GM18505 (cell line): ENCODE measurements around the gene IQCC.

ENCODE experiments used
- ATAC-seq: cut with Tn5 transposase; IDR thresholded peaks from one replicate; pipeline ENCODE4 v1.9.1; 2021; ENCODE audit not compliant: unreplicated experiment
- POLR2A ChIP-seq: IDR thresholded peaks from 4 replicates; pipeline ENCODE4 v1.6.1; 2011; ENCODE audit warnings: borderline replicate concordance; ENCODE audit not compliant: insufficient read depth, insufficient read length; ENCODE audit errors: extremely low read depth

Gene IQCC

DNA sequence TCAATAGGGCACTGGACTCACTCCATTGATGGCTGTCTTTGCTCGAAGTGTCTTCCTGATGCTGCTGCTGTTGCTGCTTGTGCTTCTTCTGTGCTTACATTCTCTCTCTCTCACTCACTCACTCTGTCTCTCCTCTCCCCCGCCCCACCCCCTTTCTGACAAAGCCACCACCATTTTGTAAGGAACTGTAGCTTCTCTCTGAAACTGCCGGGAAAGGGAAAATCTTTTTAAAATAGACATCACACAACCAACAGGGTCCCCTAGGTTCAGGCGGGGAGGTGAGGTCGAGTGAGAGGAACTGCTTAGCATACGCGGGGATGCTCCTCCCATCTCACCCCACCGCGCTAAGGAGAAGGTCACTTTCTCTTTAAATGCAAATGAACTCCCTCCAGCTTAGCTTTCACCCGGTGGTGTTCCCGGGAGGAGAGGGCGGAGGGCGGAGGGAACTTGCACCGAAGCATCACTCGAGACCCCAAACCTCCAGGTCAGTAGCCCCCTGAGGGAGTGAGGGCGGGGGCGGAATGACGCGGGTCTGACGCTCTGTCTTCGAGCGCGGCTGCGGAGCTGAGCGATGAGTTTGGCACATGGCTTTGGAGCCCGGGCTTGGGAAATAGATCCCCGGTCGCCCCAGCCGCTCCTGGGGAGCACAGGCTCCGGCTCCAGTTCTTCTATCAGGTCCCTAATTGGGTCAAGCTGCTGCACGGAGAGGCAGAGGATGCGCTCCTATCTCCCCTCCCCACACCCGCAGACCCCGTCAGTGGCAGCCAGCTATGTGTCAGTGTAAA is 5.1 kb upstream of the IQCC start, which contains the start of gene CCDC28B:
Gene CCDC28B, plus strand, starts transcription at position 370 of the 785 bp plus-strand sequence. CDS start 1,341 bp downstream, outside the sequence.
- TF ChIP-seq POLR2A = no peak
- ATAC-seq = no peak

DNA sequence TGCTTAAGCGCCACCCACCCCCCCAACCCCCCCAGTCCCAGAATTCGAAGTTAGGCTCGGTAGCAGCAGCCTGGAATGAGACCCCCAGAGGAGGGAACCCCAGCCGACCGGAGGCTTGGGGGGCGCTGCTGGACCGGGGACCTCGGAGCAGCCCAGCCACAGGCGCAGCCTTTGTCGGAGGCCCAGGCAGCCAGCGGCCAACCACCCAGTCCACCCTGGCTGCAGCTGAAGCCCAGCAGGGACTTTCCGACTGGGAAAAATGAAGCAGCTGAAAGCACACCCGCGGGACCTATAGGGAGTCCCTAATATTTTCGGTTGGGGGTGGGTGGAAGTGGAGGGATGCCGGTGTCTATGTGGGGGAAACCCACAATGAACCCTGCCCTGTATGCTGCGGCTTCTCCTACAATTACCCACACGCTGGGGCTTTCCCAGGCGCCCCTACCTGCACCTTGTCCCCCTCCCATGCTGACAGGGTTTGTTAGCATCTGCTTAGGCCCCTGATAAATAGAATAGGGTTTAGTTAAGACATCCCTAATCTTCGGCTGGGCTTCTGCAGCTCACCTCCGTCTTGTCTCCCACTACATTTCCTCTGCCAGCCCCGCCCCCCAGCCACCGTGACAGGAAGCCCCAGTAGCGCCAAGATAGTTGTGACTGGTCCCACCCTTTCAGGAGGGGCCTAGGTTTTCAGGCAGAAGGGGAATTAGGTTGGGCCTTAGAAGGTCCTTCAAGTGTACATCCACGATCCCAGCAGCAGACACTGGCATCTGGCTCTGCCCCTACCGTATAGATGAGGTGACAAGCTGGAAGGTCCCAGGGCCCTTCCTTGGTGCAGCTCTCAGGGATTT is 4.2 kb upstream of the IQCC start:
- ATAC-seq = peak; percentile 36
- peak; percentile 40 for TF ChIP-seq POLR2A

DNA sequence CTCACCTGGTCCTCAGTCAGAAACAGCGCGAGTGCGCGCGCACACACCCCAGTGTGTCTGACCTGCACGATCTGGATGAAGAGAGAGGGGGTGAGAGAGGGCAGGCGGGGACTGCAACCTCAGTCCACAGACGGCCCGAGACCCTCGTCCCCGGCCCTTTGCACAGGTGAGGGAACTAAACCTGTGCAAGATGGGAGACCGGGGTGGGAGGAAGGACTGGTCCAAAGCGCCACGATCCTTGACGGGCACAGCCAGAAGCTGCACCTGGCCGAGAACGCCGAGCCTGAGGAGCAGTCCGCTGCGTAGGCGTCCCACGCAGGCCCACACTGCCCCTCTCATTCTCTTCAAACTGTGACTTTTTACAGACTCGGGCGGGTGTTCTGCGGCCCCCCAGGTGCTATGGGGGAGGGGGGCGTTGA is 519 bp upstream of the IQCC start:
- TF ChIP-seq POLR2A = no peak
- ATAC-seq = no peak

DNA sequence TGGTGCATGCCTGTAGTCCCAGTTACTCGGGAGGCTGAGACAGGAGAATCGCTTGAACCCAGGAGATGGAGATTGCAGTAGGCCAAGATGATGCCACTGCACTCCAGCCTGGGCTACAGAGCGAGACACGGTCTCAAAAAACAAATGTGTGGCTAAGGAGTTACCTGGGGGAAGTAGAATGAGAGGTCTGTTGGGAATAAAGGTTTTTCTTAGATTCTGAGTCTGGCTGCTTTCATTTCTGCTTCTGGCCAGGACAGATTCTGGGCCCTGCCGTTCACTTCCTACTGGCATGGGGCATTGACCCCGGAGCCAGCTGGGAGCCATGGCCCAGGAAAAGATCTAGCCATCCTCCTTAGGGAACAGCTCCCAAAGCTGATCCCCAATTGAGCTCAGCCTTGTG is 3.0 kb downstream of the IQCC start:
- no peak for ATAC-seq
- TF ChIP-seq POLR2A = no peak

- TF ChIP-seq POLR2A = no peak
- ATAC-seq = no peak
These were observed 3.4 kb downstream of the IQCC start, which contains the start of gene DCDC2B for GRCh38 chr1:32208891-32209328. Gene DCDC2B (plus strand): TSS chr1:32209089. CDS start chr1:32209094, 5 bp downstream.

- TF ChIP-seq POLR2A = no peak
- ATAC-seq = no peak
These were observed 10.4 kb downstream of the IQCC start for GRCh38 chr1:32215629-32216480.

GRCh38 chr1:32216566-32216965 is 11.1 kb downstream of the IQCC start:
- ATAC-seq = no peak
- no peak for TF ChIP-seq POLR2A

DNA sequence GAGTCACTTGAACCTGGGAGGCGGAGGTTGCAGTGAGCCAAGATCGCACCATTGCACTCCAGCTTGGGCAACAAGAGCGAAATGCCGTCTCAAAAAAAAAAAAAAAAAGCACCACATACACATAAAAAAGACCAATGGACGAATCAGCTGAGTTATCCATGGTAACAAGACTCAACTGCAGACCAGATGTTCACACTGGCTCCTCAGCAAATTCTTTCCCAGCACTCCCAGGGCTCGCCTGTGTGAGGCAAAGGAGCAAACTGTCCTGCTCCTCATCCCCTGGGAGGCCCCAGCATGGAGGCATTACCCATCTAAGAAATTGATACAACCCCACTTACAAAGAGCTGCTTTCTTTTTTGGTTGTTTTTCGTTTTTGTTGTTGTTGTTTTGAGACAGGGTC is 13.6 kb downstream of the IQCC start:
- TF ChIP-seq POLR2A = no peak
- no peak for ATAC-seq

DNA sequence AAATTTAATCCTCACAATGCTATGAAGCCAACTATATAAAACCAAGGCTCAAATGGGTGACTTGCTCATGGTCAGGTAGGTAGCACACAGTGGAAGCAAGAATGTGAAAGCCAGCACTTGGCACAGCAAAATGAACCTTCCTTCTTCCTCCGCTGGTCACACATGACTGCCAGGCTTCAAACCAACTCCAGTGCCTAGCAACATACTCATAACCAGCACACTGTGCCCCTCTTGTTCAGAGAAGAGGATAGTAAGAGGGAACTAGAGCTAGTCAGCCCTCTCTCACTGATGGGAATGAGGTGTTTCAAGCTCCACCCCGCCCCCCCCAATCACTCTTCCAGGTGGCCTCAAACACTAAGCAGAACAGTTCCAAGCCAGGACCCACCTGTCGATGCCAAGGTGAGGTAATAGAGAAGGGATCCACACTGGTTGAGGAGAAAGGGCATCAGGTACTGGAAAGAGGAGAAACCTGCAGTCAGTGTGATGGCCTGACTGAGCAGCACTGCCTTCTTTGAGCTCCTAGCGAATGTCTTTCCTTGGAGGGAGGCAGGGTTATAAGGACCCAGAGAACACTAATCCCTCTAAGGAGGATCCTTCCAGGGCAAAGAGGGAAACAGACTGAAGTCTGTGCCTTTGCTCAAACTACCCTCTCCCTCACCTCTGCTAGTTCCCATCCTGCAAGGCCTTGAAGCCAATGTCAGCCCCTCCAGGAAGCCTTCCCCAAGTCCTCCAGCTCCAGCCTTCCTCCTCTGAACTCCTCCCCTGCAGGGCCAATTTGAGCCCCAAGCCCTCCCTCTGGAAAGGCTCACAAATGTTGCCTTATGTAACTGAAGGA is 15.5 kb downstream of the IQCC start:
- ATAC-seq = no peak
- TF ChIP-seq POLR2A = no peak

DNA sequence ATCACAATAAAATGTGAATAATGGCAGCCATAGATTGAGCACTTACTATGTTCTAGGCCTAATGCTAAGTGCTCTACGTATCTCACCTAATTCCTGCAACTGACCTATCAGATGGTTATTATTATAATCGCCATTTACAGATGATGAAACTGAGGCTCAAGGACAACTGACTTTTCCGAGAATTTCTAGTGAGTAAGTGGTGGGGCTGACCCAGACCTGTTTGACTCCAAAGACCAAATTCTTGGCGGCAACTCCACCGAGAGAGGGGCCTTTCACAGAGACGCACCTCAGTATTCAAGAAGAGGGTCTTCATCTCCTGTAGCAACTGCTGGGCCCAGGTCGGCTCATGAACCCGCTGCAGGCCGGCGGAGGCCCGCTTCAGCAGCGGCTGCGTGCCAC is 16.1 kb downstream of the IQCC start:
- no peak for ATAC-seq
- no peak for TF ChIP-seq POLR2A

- TF ChIP-seq POLR2A = peak; percentile 85
- peak; percentile 84 for ATAC-seq
These were observed 16.7 kb downstream of the IQCC start, which contains the start of the genes EIF3I and TMEM234 for GRCh38 chr1:32221980-32222755. Gene EIF3I (plus strand): TSS chr1:32222407. CDS start chr1:32222442, 35 bp downstream. Gene TMEM234 (minus strand): TSS chr1:32222353. CDS start chr1:32222322, 31 bp downstream.

GRCh38 chr1:32223683-32224082 is 18.2 kb downstream of the IQCC start:
- no peak for TF ChIP-seq POLR2A
- ATAC-seq = no peak

- no peak for ATAC-seq
- TF ChIP-seq POLR2A = no peak
These were observed 18.8 kb downstream of the IQCC start for GRCh38 chr1:32224285-32224684.
